HFFc6 (cell line): ENCODE measurements around the gene CCDC71. TPM values are rescaled to one million over a fixed set of nuclear protein-coding genes. Genes with fewer than 3 reads are reported as not detected.

Experiments
- DNase-seq: peaks from one replicate; pipeline ENCODE4 v3.0.0-alpha.2; 2018
- H3K27ac Mint-ChIP-seq: 2 replicates; pipeline ENCODE4 v1.8.0; 2020; ENCODE audit warnings: mild to moderate bottlenecking, mixed read lengths
- H3K27me3 Mint-ChIP-seq: 2 replicates; pipeline ENCODE4 v1.8.0; 2021; ENCODE audit warnings: mild to moderate bottlenecking, moderate library complexity, mixed read lengths; ENCODE audit not compliant: insufficient read depth
- H3K36me3 Mint-ChIP-seq: 2 replicates; pipeline ENCODE4 v1.8.0; 2021; ENCODE audit warnings: low read depth, mixed read lengths
- H3K4me1 Mint-ChIP-seq: 2 replicates; pipeline ENCODE4 v1.8.0; 2020; ENCODE audit warnings: low read depth, mixed read lengths
- H3K4me3 Mint-ChIP-seq: 2 replicates; pipeline ENCODE4 v1.8.0; 2020; ENCODE audit warnings: mild to moderate bottlenecking, moderate library complexity, mixed read lengths
- H3K9me3 Mint-ChIP-seq: 2 replicates; pipeline ENCODE4 v1.8.0; 2020; ENCODE audit warnings: mild to moderate bottlenecking, mixed read lengths
- total RNA-seq, 6 experiments: library from RNA; stranded (reverse); fragmentation: NEBNext Ultra II Directional; extraction: Animal tissue kit (Norgen Biotek cat#: 25700); gene quantifications; 2 replicates in 1 of 6; 3 replicates in 5 of 6; pipeline ENCODE4 v1.2.3, GENCODE V29; 2021
- TF ChIP-seq, protein P1 (sequence below): fragments of 200-600 bp; sonication (generic); IDR thresholded peaks from 2 replicates; pipeline ENCODE4 v1.5.0; 2021; ENCODE audit warnings: antibody characterized with exemption, mild to moderate bottlenecking

CCDC71 gene
- total RNA-seq, 6 experiments from 2014 or later: 20.0 to 23.7 (median 21.9) TPM

DNA sequence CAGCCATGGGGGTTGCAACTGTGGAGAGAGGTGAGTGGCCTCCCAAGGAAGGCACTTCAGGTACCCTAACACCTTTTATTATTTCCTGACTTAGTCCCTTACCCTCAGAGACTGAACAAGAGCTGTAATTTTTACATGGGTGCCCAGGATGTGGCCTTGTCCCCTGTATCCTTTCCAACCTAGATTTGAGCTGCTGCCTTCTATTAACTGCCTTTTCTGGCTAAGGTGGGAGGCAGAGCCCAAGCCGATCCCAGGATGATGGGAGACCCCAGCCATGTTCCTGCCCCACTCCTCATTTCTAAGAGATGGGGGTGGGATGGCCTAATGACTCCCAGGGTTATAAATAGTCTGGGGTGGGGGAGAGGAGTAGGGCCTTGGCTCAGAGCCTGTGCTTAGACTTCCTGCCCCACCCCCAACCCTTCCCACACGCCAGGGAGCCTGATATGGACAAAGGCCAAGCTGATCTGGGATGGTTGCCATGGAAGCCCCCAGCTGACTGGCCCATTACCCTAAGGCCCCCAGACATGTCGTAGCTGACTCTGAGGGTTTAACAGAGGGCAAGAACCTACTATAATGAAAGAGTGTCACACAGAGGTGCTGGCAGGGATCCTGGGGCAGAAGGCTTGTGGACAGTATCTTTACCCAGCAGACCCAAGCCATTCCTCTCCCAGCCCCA is 7.1 kb upstream of the CCDC71 start:
- peak overlapping the region; percentile 56 for H3K27ac Mint-ChIP-seq
- TF ChIP-seq, protein P1, sequence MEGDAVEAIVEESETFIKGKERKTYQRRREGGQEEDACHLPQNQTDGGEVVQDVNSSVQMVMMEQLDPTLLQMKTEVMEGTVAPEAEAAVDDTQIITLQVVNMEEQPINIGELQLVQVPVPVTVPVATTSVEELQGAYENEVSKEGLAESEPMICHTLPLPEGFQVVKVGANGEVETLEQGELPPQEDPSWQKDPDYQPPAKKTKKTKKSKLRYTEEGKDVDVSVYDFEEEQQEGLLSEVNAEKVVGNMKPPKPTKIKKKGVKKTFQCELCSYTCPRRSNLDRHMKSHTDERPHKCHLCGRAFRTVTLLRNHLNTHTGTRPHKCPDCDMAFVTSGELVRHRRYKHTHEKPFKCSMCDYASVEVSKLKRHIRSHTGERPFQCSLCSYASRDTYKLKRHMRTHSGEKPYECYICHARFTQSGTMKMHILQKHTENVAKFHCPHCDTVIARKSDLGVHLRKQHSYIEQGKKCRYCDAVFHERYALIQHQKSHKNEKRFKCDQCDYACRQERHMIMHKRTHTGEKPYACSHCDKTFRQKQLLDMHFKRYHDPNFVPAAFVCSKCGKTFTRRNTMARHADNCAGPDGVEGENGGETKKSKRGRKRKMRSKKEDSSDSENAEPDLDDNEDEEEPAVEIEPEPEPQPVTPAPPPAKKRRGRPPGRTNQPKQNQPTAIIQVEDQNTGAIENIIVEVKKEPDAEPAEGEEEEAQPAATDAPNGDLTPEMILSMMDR: no peak
- H3K4me1 Mint-ChIP-seq: peaks cover 31% of the 10 kb centered on the region
- no peak for DNase-seq
- H3K4me3 Mint-ChIP-seq: no peak overlapping the region
- no peaks in the 10 kb centered on the region for H3K9me3 Mint-ChIP-seq
- peaks cover 3% of the 10 kb centered on the region for H3K27me3 Mint-ChIP-seq
- no peaks in the 10 kb centered on the region for H3K36me3 Mint-ChIP-seq

DNA sequence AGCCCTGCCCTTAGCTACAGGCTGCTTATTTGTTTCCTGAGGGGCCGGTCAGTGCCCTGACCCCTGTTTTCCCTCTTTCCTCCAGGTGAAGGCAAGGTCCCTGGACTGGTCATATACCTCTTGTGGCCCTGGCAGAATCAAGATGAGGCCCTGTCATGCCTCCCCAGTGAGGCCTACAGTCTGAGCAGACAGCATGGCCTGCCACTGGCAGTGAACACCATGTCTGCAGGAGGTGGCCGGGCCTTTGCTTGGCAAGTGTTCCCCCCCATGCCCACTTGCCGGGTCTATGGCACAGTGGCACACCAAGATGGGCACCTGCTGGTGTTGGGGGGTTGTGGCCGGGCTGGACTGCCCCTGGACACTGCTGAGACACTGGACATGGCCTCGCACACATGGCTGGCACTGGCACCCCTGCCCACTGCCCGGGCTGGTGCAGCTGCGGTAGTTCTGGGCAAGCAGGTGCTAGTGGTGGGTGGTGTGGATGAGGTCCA is 6.5 kb upstream of the CCDC71 start:
- peaks cover 31% of the 10 kb centered on the region for H3K4me1 Mint-ChIP-seq
- no peaks in the 10 kb centered on the region for H3K9me3 Mint-ChIP-seq
- H3K36me3 Mint-ChIP-seq: no peaks in the 10 kb centered on the region
- TF ChIP-seq, protein P1: no peak
- no peak overlapping the region for H3K27ac Mint-ChIP-seq
- peaks cover 1% of the 10 kb centered on the region; the same call in 1 of the 2 replicates for H3K27me3 Mint-ChIP-seq
- peak overlapping the region; percentile 91 for H3K4me3 Mint-ChIP-seq
- no peak for DNase-seq

DNA sequence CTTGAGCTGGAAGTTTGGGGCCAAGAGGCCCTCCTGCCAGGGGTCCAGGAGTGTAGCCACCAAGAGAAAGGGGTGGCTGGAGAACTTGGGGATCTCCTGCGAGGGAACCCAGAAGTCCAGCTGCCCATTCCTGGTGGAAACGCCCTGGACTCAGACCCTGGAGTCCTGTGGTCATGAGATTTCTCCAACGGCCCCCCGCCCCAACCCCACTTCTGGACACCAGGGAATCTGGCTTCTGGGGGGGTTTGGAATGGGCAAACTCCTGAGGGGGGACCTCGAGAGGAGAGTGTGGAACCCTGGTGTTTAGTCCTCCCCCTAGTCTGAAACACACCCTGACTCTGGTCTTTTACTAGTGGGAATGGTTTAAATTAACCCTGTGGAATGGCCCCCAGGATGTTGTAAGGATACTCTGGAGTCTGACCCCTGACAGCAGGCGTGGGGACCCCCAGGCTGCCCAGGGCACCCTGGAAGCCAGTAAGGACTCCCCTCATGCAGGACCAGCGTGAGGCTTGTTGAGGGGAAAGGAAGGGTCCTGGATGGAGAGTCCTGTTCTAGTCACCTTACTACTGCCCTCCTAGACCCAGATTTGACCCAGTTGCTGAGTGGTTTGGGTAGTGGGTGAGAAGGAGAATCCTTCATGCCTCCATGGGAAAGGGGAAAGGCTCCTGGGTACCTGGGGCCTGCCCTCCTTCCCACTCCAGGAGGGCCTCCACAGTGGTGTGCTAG is 5.8 kb upstream of the CCDC71 start:
- no peak for DNase-seq
- no peaks in the 10 kb centered on the region for H3K36me3 Mint-ChIP-seq
- peak overlapping the region; percentile 56 for H3K27ac Mint-ChIP-seq

DNA sequence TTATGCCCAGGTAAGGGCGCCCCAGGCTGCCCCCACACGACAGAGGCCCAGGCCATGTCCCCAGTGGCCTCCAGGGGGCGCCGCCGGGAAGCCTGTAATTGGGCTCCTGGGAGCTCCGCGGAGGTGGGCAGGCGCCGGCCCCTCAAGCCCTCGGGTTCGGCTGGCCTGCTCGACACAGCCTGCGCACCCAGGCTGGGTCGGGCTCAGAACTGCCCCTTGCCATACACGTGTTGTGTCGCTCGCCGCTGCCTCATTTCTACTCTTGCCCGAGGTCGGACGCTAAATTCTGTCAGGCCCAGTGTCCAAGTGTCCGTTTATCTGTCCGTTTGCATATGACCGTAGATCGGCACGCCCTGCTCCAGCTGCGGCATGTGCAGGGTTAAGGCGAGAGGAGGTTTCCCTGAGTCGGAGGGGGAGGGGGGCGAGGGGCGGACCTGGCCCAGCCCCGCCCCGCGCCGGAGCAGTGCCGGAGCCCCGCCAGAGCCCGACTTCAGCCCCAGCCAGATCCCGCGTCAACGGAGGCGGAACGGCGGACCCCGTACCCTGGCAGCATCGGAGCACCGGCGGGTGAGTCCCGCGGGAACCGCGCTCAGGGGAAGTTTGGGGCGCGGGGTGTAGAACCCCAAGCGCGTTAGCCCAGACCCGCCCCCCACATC is 5.1 kb upstream of the CCDC71 start, which contains the start of gene KLHDC8B:
TSS of gene KLHDC8B (plus strand) at position 480 of the 656 bp plus-strand sequence. CDS start 1,172 bp downstream, outside the sequence.
- Mint-ChIP-seq H3K4me3 (peak within 1 kb of the TSS; percentile 91), H3K27me3 (peaks cover 2% of the 10 kb centered on the region), H3K4me1 (peaks cover 31% of the 10 kb centered on the region), H3K9me3 (no peaks in the 10 kb centered on the region), H3K27ac (peak within 1 kb of the TSS; percentile 87), H3K36me3 (no peaks in the 10 kb centered on the region)
- peak; percentile 73 for DNase-seq
- TF ChIP-seq, protein P1: peak; percentile 99

More for the DNA sequence above, 5.8 kb upstream of the CCDC71 start:
- peaks cover 1% of the 10 kb centered on the region; the same call in 1 of the 2 replicates for H3K27me3 Mint-ChIP-seq
- H3K9me3 Mint-ChIP-seq: no peaks in the 10 kb centered on the region
- H3K4me1 Mint-ChIP-seq: peaks cover 31% of the 10 kb centered on the region
- H3K4me3 Mint-ChIP-seq: peak overlapping the region; percentile 91
- TF ChIP-seq, protein P1: no peak

DNA sequence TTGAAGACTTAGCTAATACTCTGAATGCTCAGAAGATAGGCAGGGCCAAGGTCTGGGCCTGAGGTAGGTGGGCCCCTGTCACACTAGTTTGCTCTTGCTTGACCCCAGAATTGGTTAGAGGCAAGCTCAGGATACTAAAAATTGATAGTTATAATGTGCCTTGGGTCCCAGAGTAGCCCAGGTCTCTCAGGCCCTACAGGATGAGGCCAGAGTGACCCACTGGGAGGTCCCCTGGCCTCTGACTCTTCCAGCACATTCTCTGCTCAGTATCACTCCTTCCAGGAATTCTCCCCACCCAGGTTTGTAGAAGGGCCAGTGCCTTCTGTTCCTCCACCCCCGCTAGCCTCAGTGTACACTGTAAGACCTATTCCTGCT is 4.6 kb upstream of the CCDC71 start:
- Mint-ChIP-seq H3K27ac (peak overlapping the region; percentile 87), H3K36me3 (no peaks in the 10 kb centered on the region), H3K4me3 (peak overlapping the region; percentile 91), H3K4me1 (peaks cover 31% of the 10 kb centered on the region), H3K27me3 (peaks cover 3% of the 10 kb centered on the region), H3K9me3 (no peaks in the 10 kb centered on the region)
- TF ChIP-seq, protein P1: no peak
- DNase-seq: no peak
